Measurements from ENCODE around the gene AJM1. TPM values are rescaled to one million over a fixed set of nuclear protein-coding genes. Genes with fewer than 3 reads are reported as not detected.
A peak's percentile ranks its signal among the peaks of the same experiment; 100 is the strongest.

The AJM1 gene
- total RNA-seq, 1 donor from 2014 or later, result 1.1 TPM

- ATAC-seq, result no peak
Measured at GRCh38 chr9:136845465-136846260, 3.4 kb downstream of the AJM1 start.

DNA sequence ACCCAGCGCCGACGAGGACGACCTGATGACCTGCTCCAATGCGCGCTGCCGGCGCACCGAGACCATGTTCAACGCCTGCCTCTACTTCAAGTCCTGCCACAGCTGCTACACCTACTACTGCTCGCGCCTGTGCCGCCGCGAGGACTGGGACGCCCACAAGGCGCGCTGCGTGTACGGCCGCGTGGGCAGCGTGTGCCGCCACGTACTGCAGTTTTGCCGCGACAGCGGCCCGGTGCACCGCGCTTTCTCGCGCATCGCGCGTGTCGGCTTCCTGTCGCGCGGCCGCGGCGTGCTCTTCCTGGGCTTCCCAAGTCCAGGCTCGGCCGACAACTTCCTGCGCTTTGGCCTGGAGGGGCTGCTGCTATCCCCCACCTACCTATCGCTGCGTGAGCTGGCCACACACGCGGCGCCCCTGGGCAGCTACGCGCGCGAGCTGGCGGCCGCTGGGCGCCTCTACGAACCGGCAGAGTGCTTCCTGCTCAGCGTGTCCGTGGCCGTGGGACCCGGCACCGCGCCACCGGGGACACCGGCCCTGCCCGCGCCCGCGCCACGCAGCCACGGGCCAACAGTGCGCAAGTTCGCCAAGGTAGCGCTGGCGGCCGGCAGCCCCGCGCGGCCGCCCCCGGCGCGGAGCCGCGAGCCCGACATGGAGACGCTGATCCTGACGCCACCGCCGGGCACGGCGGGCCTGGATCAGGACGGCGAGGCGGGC is 4.3 kb downstream of the AJM1 start:
- no peak for ATAC-seq

- peak; percentile 16 for ATAC-seq
Measured at GRCh38 chr9:136847088-136847825, 5.0 kb downstream of the AJM1 start.

- ATAC-seq, result peak; percentile 52
Measured at GRCh38 chr9:136847826-136848392, 5.6 kb downstream of the AJM1 start.

DNA sequence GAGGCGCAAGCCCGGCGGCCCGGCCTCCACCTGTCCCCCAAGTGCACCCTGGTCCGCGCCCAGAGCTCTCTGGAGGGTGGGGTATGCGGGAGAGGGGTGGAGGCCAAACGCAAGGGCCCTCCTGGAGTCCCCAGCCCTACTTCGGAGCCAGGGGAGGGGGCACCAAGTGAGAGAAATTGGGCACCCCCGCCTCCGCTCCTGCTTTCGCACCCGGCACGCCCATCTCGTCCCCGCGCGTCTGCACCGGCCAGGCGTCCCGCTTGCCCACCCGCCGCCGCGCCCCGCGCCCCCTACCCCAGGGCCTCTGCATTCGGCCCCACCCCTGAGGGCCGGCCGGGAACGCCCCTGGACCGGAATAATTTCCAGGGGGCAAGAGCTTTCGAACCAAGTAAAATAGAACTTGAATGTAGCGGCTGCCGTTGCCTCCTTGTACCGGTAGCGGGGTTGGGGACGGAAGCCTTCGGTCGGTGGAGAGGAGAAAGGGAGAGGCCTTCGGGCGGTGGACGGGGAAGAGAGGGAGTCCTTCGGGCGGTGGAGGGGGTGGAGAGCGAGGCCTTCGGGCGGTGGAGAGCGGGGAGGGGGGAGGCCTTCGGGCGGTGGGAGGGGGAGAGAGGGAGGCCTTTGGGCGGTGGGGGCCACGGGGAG is 6.2 kb downstream of the AJM1 start:
- peak; percentile 1 for ATAC-seq

- ATAC-seq, result peak; percentile 82
Measured at GRCh38 chr9:136849038-136849959, 7.0 kb downstream of the AJM1 start, which contains the start of gene PHPT1. Gene PHPT1 (plus strand): TSS chr9:136849409. CDS start chr9:136849431, 22 bp downstream.

- no peak for ATAC-seq
Measured at GRCh38 chr9:136849960-136850865, 7.9 kb downstream of the AJM1 start.

GRCh38 chr9:136850866-136851775 is 8.8 kb downstream of the AJM1 start:
- no peak for ATAC-seq

- no peak for ATAC-seq
Measured at GRCh38 chr9:136851941-136852663, 9.8 kb downstream of the AJM1 start, which contains the start of gene MAMDC4. Gene MAMDC4 (plus strand): TSS chr9:136852346. CDS start chr9:136852417, 71 bp downstream.

- ATAC-seq, result no peak
Measured at GRCh38 chr9:136852664-136853595, 10.7 kb downstream of the AJM1 start.

- ATAC-seq, result no peak
Measured at GRCh38 chr9:136853596-136854112, 11.4 kb downstream of the AJM1 start.

DNA sequence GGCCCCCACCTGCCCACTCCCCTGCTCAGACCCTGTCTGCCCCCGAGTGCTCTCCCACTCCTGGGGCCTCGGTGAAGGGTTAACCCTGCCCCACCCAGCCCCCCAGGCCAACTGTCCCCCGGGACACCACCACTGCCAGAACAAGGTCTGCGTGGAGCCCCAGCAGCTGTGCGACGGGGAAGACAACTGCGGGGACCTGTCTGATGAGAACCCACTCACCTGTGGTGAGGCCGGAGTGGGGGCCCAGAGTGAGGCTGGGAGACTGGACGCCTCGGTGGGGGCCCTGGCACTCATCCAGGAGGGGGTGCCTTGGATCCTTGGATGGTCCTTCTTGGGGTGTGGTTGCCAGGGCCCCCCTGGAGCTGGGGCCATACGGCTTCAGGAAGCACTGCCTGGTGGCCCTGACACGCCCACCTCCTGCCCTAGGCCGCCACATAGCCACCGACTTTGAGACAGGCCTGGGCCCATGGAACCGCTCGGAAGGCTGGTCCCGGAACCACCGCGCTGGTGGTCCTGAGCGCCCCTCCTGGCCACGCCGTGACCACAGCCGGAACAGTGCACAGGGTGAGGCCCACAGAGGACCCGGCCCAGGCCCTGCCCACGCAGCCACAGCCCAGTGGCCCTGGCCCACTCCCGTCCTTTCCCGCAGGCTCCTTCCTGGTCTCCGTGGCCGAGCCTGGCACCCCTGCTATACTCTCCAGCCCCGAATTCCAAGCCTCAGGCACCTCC is 12.0 kb downstream of the AJM1 start:
- ATAC-seq, result no peak

DNA sequence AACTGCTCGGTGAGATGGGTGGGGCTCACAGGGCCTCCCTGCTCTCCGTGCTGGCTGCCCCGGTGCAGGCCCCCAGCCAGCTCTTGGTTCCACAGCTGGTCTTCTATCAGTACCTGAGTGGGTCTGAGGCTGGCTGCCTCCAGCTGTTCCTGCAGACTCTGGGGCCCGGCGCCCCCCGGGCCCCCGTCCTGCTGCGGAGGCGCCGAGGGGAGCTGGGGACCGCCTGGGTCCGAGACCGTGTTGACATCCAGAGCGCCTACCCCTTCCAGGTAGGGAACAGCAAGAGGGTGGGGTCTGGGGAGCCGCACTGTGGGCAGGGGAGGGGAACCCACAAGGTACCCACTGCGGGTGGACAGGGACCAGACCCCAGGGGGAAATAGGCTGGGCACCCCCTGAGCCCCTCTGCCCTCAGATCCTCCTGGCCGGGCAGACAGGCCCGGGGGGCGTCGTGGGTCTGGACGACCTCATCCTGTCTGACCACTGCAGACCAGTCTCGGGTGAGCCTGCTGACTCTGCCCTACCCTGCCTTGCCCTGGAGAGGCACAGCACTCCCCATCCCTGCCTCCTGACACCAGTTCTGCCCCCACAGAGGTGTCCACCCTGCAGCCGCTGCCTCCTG is 12.7 kb downstream of the AJM1 start:
- ATAC-seq, result no peak

GRCh38 chr9:136855461-136856078 is 13.3 kb downstream of the AJM1 start:
- no peak for ATAC-seq

DNA sequence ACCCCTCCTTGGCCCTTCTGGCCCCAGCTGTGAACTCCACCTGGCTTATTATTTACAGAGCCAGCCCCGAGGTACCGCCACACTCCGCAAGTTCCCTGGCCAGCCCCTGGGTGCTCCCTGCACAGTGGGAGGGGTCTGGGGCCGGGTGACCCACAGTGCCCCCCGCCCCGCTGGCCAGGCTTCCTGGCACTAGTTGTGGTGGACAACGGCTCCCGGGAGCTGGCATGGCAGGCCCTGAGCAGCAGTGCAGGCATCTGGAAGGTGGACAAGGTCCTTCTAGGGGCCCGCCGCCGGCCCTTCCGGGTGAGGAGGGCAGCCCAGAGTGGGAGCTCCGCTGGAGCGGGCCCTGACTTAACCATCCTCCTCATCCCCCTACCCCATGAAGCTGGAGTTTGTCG is 13.8 kb downstream of the AJM1 start:
- ATAC-seq, result no peak
